H1 (cell line): Measurements from ENCODE around the gene ARHGEF40. TPM values are rescaled to one million over a fixed set of nuclear protein-coding genes. Genes with fewer than 3 reads are reported as not detected.

ENCODE experiments used
- CTCF ChIA-PET: fragments of 300-600 bp; sonication (Branson Sonifier 250); formaldehyde crosslinking; loops from one replicate; lab custom pipeline; 2021; ENCODE audit not compliant: partially characterized antibody; lab: Charles Lee
- POLR2A ChIA-PET: fragments of 300-600 bp; sonication (Branson Sonifier 250); formaldehyde crosslinking; loops from one replicate; lab custom pipeline; 2021; ENCODE audit warnings: inconsistent platforms; ENCODE audit not compliant: partially characterized antibody; lab: Charles Lee
- DNase-seq, 2 experiments: peaks; one replicate each; pipeline versions ENCODE4 v3.0.0 to v3.0.0-alpha.2; 2010 to 2022; ENCODE audit warnings: low spot score in 2 of 2, low read depth in 1 of 2, mixed read lengths in 1 of 2
- FAIRE-seq: peaks from 2 replicates; lab custom pipeline; 2011; peaks lifted over from hg19 to GRCh38; lab: Jason Lieb, UNC
- H2AFZ ChIP-seq: 2 replicates; pipeline ENCODE4 v1.8.1; 2012; ENCODE audit warnings: low read length, inconsistent platforms
- H2AK5ac ChIP-seq: 2 replicates; pipeline ENCODE4 v1.6.1; 2013; ENCODE audit warnings: low read depth, low read length
- H2BK120ac ChIP-seq: replicated peaks from 2 replicates; pipeline ENCODE3; 2013; ENCODE audit warnings: low read depth, low read length, inconsistent platforms
- H2BK12ac ChIP-seq: 2 replicates; pipeline ENCODE4 v1.6.1; 2013; ENCODE audit warnings: low read depth, low read length
- H2BK15ac ChIP-seq: 2 replicates; pipeline ENCODE4 v1.6.1; 2013; ENCODE audit warnings: low read length
- H2BK20ac ChIP-seq: 2 replicates; pipeline ENCODE4 v1.6.1; 2013; ENCODE audit warnings: low read length
- H2BK5ac ChIP-seq: 2 replicates; pipeline ENCODE4 v1.6.1; 2013; ENCODE audit warnings: low read depth, low read length
- H3K14ac ChIP-seq: 2 replicates; pipeline ENCODE4 v1.6.1; 2013; ENCODE audit warnings: inconsistent platforms; ENCODE audit not compliant: insufficient read length
- H3K18ac ChIP-seq: 2 replicates; pipeline ENCODE4 v1.6.1; 2013; ENCODE audit warnings: low read length; ENCODE audit errors: extremely low read depth
- H3K23ac ChIP-seq: 2 replicates; pipeline ENCODE4 v1.6.1; 2013; ENCODE audit warnings: inconsistent platforms; ENCODE audit not compliant: insufficient read length
- H3K23me2 ChIP-seq: 2 replicates; pipeline ENCODE4 v1.6.1; 2013; ENCODE audit warnings: low read depth, low read length
- H3K27ac ChIP-seq: 2 replicates; pipeline ENCODE4 v1.6.1; 2011; ENCODE audit warnings: low read depth, low read length, inconsistent platforms
- H3K27me3 ChIP-seq, 4 experiments: replicated peaks in 1 of 4; 1 replicate in 1 of 4; 2 replicates in 3 of 4; pipeline versions ENCODE4 v1.6.1 to v1.8.1; 2011 to 2013; ENCODE audit warnings: low read length in 3 of 4, mild to moderate bottlenecking in 3 of 4, inconsistent platforms in 2 of 4, mixed read lengths in 2 of 4, moderate library complexity in 1 of 4; ENCODE audit not compliant: control insufficient read depth in 3 of 4, insufficient read depth in 3 of 4; ENCODE audit errors: extremely low read depth in 1 of 4
- H3K36me3 ChIP-seq, 4 experiments: 2 replicates each; pipeline versions ENCODE4 v1.6.1 to v1.8.1; 2011 to 2013; ENCODE audit warnings: mild to moderate bottlenecking in 4 of 4, low read length in 3 of 4, moderate library complexity in 2 of 4, control low read depth in 1 of 4, inconsistent platforms in 1 of 4; ENCODE audit not compliant: insufficient read depth in 4 of 4, control insufficient read depth in 2 of 4
- H3K4ac ChIP-seq: replicated peaks from 2 replicates; pipeline ENCODE3; 2013; ENCODE audit warnings: low read length, low read depth, mixed read lengths, inconsistent platforms; ENCODE audit not compliant: insufficient read length
- H3K4me1 ChIP-seq, 4 experiments: replicated peaks in 1 of 4; 1 replicate in 1 of 4; 2 replicates in 3 of 4; pipeline versions ENCODE4 v1.6.1 to v1.8.1; 2011 to 2013; ENCODE audit warnings: low read length in 3 of 4, inconsistent platforms in 2 of 4, mixed read lengths in 1 of 4; ENCODE audit not compliant: insufficient read depth in 4 of 4, control insufficient read depth in 3 of 4
- H3K4me2 ChIP-seq, 2 experiments: 2 replicates each; pipeline versions ENCODE4 v1.6.1 to v1.8.1; 2011 to 2013; ENCODE audit warnings: low read depth in 2 of 2, low read length in 2 of 2, control low read depth in 1 of 2, inconsistent platforms in 1 of 2, mild to moderate bottlenecking in 1 of 2; ENCODE audit not compliant: insufficient read depth in 1 of 2
- H3K4me3 ChIP-seq, 4 experiments: fragments of 200-600, 300-600 bp in 1 of 4; sonication (generic), shearing (Covaris generic), sonication (Bioruptor Twin) in 1 of 4; 2 replicates each; pipeline versions ENCODE4 v1.5.1 to v1.8.1; 2011 to 2016; ENCODE audit warnings: low read length in 4 of 4, low read depth in 3 of 4, control low read depth in 2 of 4, inconsistent platforms in 2 of 4, mild to moderate bottlenecking in 2 of 4, mixed read lengths in 1 of 4, moderate library complexity in 1 of 4; ENCODE audit not compliant: insufficient read depth in 2 of 4; ENCODE audit errors: extremely low read depth in 1 of 4
- H3K56ac ChIP-seq: replicated peaks from 2 replicates; pipeline ENCODE3; 2013; ENCODE audit warnings: low read depth, mild to moderate bottlenecking, mixed read lengths, low read length, inconsistent platforms; ENCODE audit not compliant: insufficient read length
- H3K79me1 ChIP-seq: 2 replicates; pipeline ENCODE4 v1.6.1; 2013; ENCODE audit warnings: low read depth, low read length, control low read depth
- H3K79me2 ChIP-seq, 2 experiments: 2 replicates each; pipeline versions ENCODE4 v1.6.1 to v1.8.1; 2012 to 2013; ENCODE audit warnings: low read length in 2 of 2, mild to moderate bottlenecking in 2 of 2, inconsistent platforms in 1 of 2; ENCODE audit not compliant: insufficient read depth in 2 of 2, control insufficient read depth in 1 of 2
- H3K9ac ChIP-seq, 4 experiments: replicated peaks in 1 of 4; 1 replicate in 1 of 4; 2 replicates in 3 of 4; pipeline versions ENCODE4 v1.6.1 to v1.8.1; 2011 to 2013; ENCODE audit warnings: low read depth in 3 of 4, low read length in 3 of 4, control low read depth in 2 of 4, mild to moderate bottlenecking in 2 of 4, moderate library complexity in 2 of 4, inconsistent platforms in 1 of 4; ENCODE audit errors: extremely low read depth in 1 of 4
- H3K9me3 ChIP-seq, 2 experiments: 2 replicates each; pipeline versions ENCODE4 v1.6.1 to v1.8.1; 2012 to 2013; ENCODE audit warnings: mild to moderate bottlenecking in 2 of 2, moderate library complexity in 2 of 2, control low read depth in 1 of 2, inconsistent platforms in 1 of 2, low read depth in 1 of 2, low read length in 1 of 2, mixed read lengths in 1 of 2; ENCODE audit not compliant: insufficient read depth in 2 of 2
- H4K20me1 ChIP-seq, 2 experiments: replicated peaks in 1 of 2; 2 replicates each; pipeline versions ENCODE3 to v1.8.1; 2011 to 2013; ENCODE audit warnings: inconsistent platforms in 2 of 2, low read length in 2 of 2, mild to moderate bottlenecking in 1 of 2; ENCODE audit not compliant: insufficient read depth in 2 of 2, control insufficient read depth in 1 of 2
- H4K5ac ChIP-seq: 2 replicates; pipeline ENCODE4 v1.6.1; 2013; ENCODE audit warnings: low read length, low read depth, mixed read lengths, inconsistent platforms; ENCODE audit not compliant: insufficient read length
- H4K8ac ChIP-seq: 2 replicates; pipeline ENCODE4 v1.8.0; 2013; ENCODE audit warnings: mild to moderate bottlenecking, moderate library complexity, low read length, inconsistent platforms; ENCODE audit not compliant: insufficient read depth; ENCODE audit errors: extremely low read depth
- H4K91ac ChIP-seq: replicated peaks from 2 replicates; pipeline ENCODE3; 2013; ENCODE audit warnings: low read length, mixed read lengths, inconsistent platforms; ENCODE audit not compliant: insufficient read length
- FOSL1 ChIP-seq: IDR thresholded peaks from 2 replicates; pipeline ENCODE4 v1.6.1; 2011; ENCODE audit warnings: mild to moderate bottlenecking, low read depth, low read length, moderate library complexity; ENCODE audit not compliant: insufficient read depth
- POLR2A ChIP-seq, 2 experiments: IDR thresholded peaks; 1 replicate in 1 of 2; 2 replicates in 1 of 2; pipeline ENCODE4 v1.6.1; 2011; ENCODE audit warnings: low read depth in 2 of 2, low read length in 2 of 2, mild to moderate bottlenecking in 2 of 2; ENCODE audit errors: control extremely low read depth in 1 of 2
- WGBS, 2 experiments: shearing (Covaris generic) in 1 of 2; methylation state at CpG; one replicate each; pipeline versions ENCODE4 v1.1.6 to v1.1.7; 2013 to 2015; ENCODE audit warnings: low lambda C conversion rate in 2 of 2, mixed read lengths in 2 of 2, inconsistent platforms in 1 of 2, low coverage in 1 of 2, missing lambda C conversion rate in 1 of 2; ENCODE audit not compliant: insufficient replicate concordance in 2 of 2, insufficient coverage in 1 of 2, insufficient read length in 1 of 2; ENCODE audit errors: extremely low coverage in 1 of 2, missing lambda C conversion rate in 1 of 2; 5-methylcytosine and 5-hydroxymethylcytosine counted together
- polyA plus RNA-seq, 7 experiments: library from polyadenylated mRNA; depleted of rRNA in 3 of 7; stranded (reverse) in 5 of 7; unstranded in 2 of 7; fragments of >200 nt in 5 of 7; fragments of 200-250 nt in 2 of 7; gene quantifications; 1 replicate in 5 of 7; 2 replicates in 1 of 7; 4 replicates in 1 of 7; pipeline versions ENCODE4 v1.2.1 to v1.2.3, GENCODE V29; 2011 to 2013; ENCODE audit warnings: missing spikeins in 2 of 7, mixed read lengths in 2 of 7
- total RNA-seq: library from RNA; stranded (reverse); fragmentation: NEBNext Ultra II Directional; extraction: Animal tissue kit (Norgen Biotek cat#: 25700); gene quantifications from 2 replicates; pipeline ENCODE4 v1.2.1, GENCODE V29; 2021

Gene ARHGEF40
- total and polyA plus RNA-seq, 2 of the 8 experiments (the other 6 are each of a cell fraction or from before 2014, with no cell fraction given), result 53.1 to 101 TPM

GRCh38 chr14:21084998-21085853 lies 15.1 kb downstream of the ARHGEF40 start:
- 90% methylated on average over 16 of the region's 17 CpGs; no CpG with 5 or more reads in 1 of the 2 experiments for WGBS, 2 experiments
- Histone ChIP-seq H3K79me1 (no peaks in the 10 kb centered on the region), H3K9me3 (no peaks in the 10 kb centered on the region)

More at GRCh38 chr14:21084998-21085853, 15.1 kb downstream of the ARHGEF40 start:
- H3K36me3 ChIP-seq, result peaks cover 19 to 74% (median 60%) of the 10 kb centered on the region in 4 experiments
- TF ChIP-seq FOSL1 (no peak), POLR2A (IDR thresholded peaks at IDR 0.05; ENCODE audit: control extremely low read depth in 1 of 2, low read depth in 2 of 2, low read length in 2 of 2) (0 out of 3 replicates have a peak, but pooled peaks of 1 of the 2 experiments have one; percentile 35)
- peaks cover 0 to 5% (median 0%) of the 10 kb centered on the region in 4 experiments; a peak in 2 of 7 replicates for H3K4me1 ChIP-seq
- H4K91ac ChIP-seq, result no peak overlapping the region
- H3K4me2 ChIP-seq, result no peak overlapping the region
- H3K23ac ChIP-seq, result no peak overlapping the region
- H4K5ac ChIP-seq, result no peak overlapping the region
- H2AFZ ChIP-seq, result no peak overlapping the region
- no peaks in the 10 kb centered on the region for H3K79me2 ChIP-seq
- no peak overlapping the region for H3K9ac ChIP-seq
- DNase-seq (no peak), FAIRE-seq (no peak)
- H3K27me3 ChIP-seq, result no peaks in the 10 kb centered on the region
- peaks cover 9 to 12% of the 10 kb centered on the region in 2 experiments for H4K20me1 ChIP-seq
- no peak overlapping the region for H4K8ac ChIP-seq
- H3K23me2 ChIP-seq, result no peaks in the 10 kb centered on the region
- no peak overlapping the region for H3K4ac ChIP-seq
- no peak overlapping the region for H2AK5ac ChIP-seq
- H2BK12ac ChIP-seq, result no peak overlapping the region
- CTCF ChIA-PET, result interaction anchor here (0.9 to 10.2 kb wide), 8 partner anchors 9 to 77 kb away, joined by 3 to 148 read pairs (median 16); partner anchors contain the start of genes ARHGEF40 and TMEM253
- no peak overlapping the region for H3K18ac ChIP-seq
- H3K27ac ChIP-seq, result no peak overlapping the region
- POLR2A ChIA-PET, result interaction anchor here (1.1 to 12.4 kb wide), 7 partner anchors 9 to 70 kb away, joined by 3 to 245 read pairs (median 5); partner anchors contain the start of genes ARHGEF40 and TMEM253
- H2BK120ac ChIP-seq, result no peak overlapping the region
- H2BK15ac ChIP-seq, result no peak overlapping the region
- H2BK5ac ChIP-seq, result no peak overlapping the region
- H3K14ac ChIP-seq, result no peak overlapping the region
- no peak overlapping the region for H2BK20ac ChIP-seq
- no peak overlapping the region for H3K56ac ChIP-seq
- H3K4me3 ChIP-seq, result no peak overlapping the region
